NCI-H187 treated with DMSO at 0.1 percent for 48 hours (cell line): ENCODE measurements around the gene ARG2.
"Not testable (repeated sequence)": the region's sequence is repeated elsewhere in the genome, so short reads cannot be mapped to it uniquely, and the experiment has no call there.

ENCODE experiments used
- DNase-seq: peaks from one replicate; lab custom pipeline; 2025; lab: John Stamatoyannopoulos, UW

The ARG2 gene

GRCh38 chr14:67586369-67586768 lies 33.4 kb upstream of the ARG2 start:
- no peak for DNase-seq

- DNase-seq, result no peak
These were observed 30.4 kb upstream of the ARG2 start for GRCh38 chr14:67589204-67589770.

GRCh38 chr14:67593650-67594049 lies 26.1 kb upstream of the ARG2 start:
- DNase-seq, result not testable (repeated sequence)

GRCh38 chr14:67595392-67595791 lies 24.3 kb upstream of the ARG2 start:
- no peak for DNase-seq

GRCh38 chr14:67599698-67600561 lies 19.8 kb upstream of the ARG2 start, which contains the start of gene PIGH:
Gene PIGH, minus strand, starts transcription at chr14:67600268. Its CDS starts 65 bp downstream, at chr14:67600203.
- no peak for DNase-seq

GRCh38 chr14:67600562-67600974 lies 19.2 kb upstream of the ARG2 start:
- DNase-seq, result not testable (repeated sequence)

- DNase-seq, result no peak
These were observed 17.6 kb upstream of the ARG2 start for GRCh38 chr14:67602076-67602475.

GRCh38 chr14:67602995-67603545 lies 16.6 kb upstream of the ARG2 start:
- DNase-seq, result no peak

GRCh38 chr14:67607646-67608045 lies 12.1 kb upstream of the ARG2 start:
- DNase-seq, result no peak

- no peak for DNase-seq
These were observed 9.9 kb upstream of the ARG2 start for GRCh38 chr14:67609642-67610310.

- no peak for DNase-seq
These were observed 9.2 kb upstream of the ARG2 start for GRCh38 chr14:67610491-67610890.

GRCh38 chr14:67618617-67619063 lies 1.1 kb upstream of the ARG2 start:
- peak; percentile 39 for DNase-seq

GRCh38 chr14:67620217-67620785 lies 581 bp downstream of the ARG2 start:
- peak; percentile 5 for DNase-seq

GRCh38 chr14:67622675-67623074 lies 3.0 kb downstream of the ARG2 start:
- no peak for DNase-seq

- no peak for DNase-seq
These were observed 3.4 kb downstream of the ARG2 start for GRCh38 chr14:67623114-67623513.

- DNase-seq, result not testable (repeated sequence)
These were observed 6.4 kb downstream of the ARG2 start for GRCh38 chr14:67626131-67626530.

GRCh38 chr14:67627519-67627918 lies 7.8 kb downstream of the ARG2 start:
- DNase-seq, result no peak

GRCh38 chr14:67630186-67630585 lies 10.5 kb downstream of the ARG2 start:
- no peak for DNase-seq

- no peak for DNase-seq
These were observed 11.2 kb downstream of the ARG2 start for GRCh38 chr14:67630938-67631337.

GRCh38 chr14:67633451-67634147 lies 13.9 kb downstream of the ARG2 start:
- DNase-seq, result no peak

GRCh38 chr14:67636361-67636919 lies 16.7 kb downstream of the ARG2 start:
- DNase-seq, result peak; percentile 10
